Activated CD8-positive, alpha-beta T cell treated with anti-CD3 and anti-CD28 coated beads for 36 hours (primary cell): ENCODE results near the gene CDC42. TPM values are rescaled to one million over a fixed set of nuclear protein-coding genes. Genes with fewer than 3 reads are reported as not detected.

Experiments
- ATAC-seq: fragments of 200-7000 bp; cut with Tn5 transposase; one replicate; pipeline ENCODE4 v1.10.0; 2021; ENCODE audit warnings: mild to moderate bottlenecking, moderate library complexity
- CTCF ChIA-PET: fragments of 350-600 bp; sonication (Branson Sonifier 250); formaldehyde crosslinking; loops from one replicate; lab custom pipeline; 2021; ENCODE audit warnings: antibody characterized with exemption; lab: Charles Lee
- POLR2A ChIA-PET: fragments of 350-600 bp; sonication (Branson Sonifier 250); formaldehyde crosslinking; loops from one replicate; lab custom pipeline; 2021; ENCODE audit warnings: antibody characterized with exemption; lab: Charles Lee
- DNase-seq: peaks from one replicate; pipeline ENCODE4 v3.0.0-alpha.2; 2020
- H3K27ac Mint-ChIP-seq: one replicate; pipeline ENCODE4 v1.8.0; 2021; ENCODE audit warnings: mild to moderate bottlenecking, mixed read lengths
- H3K27me3 Mint-ChIP-seq: one replicate; pipeline ENCODE4 v1.8.0; 2021; ENCODE audit warnings: mixed read lengths
- H3K36me3 Mint-ChIP-seq: one replicate; pipeline ENCODE4 v1.8.0; 2021; ENCODE audit warnings: low read depth, mixed read lengths
- H3K4me1 Mint-ChIP-seq: one replicate; pipeline ENCODE4 v1.8.0; 2021; ENCODE audit warnings: low read depth, mixed read lengths
- H3K4me3 Mint-ChIP-seq: one replicate; pipeline ENCODE4 v1.8.0; 2021; ENCODE audit warnings: mild to moderate bottlenecking, moderate library complexity, mixed read lengths
- H3K9me3 Mint-ChIP-seq: one replicate; pipeline ENCODE4 v1.8.0; 2021; ENCODE audit warnings: mixed read lengths
- CTCF ChIP-seq: fragments of 200-600 bp; IDR thresholded peaks from one replicate; pipeline ENCODE4 v1.8.0; 2022; ENCODE audit warnings: antibody characterized with exemption, mild to moderate bottlenecking
- intact Hi-C: fragments of 100-400 bp; cut with micrococcal nuclease; formaldehyde crosslinking; loops from one replicate; pipeline ENCODE4 v1.10.0; 2022
- total RNA-seq, 2 experiments: library from RNA; stranded (reverse); gene quantifications; one replicate each; pipeline ENCODE4 v1.2.3, GENCODE V29; 2021

The CDC42 gene
- total RNA-seq, 2 experiments from 2014 or later: 292 to 310 TPM

GRCh38 chr1:22064751-22065402 is 12.4 kb downstream of the CDC42 start:
- ChIA-PET POLR2A (interaction anchor here (0.7 to 3.0 kb wide), 5 partner anchors 10 to 35 kb away, joined by 6 to 11 read pairs (median 10); partner anchors contain the start of gene CDC42), CTCF (interaction anchor here (0.6 kb wide), 1 partner anchor 133 kb away, joined by 3 read pairs; no protein-coding TSS in a partner anchor)
- peaks cover 81% of the 10 kb centered on the region for H3K4me1 Mint-ChIP-seq
- peak overlapping the region; percentile 72 for H3K27ac Mint-ChIP-seq
- DNase-seq (no peak), ATAC-seq (no peak)
- no peaks in the 10 kb centered on the region for H3K27me3 Mint-ChIP-seq
- H3K9me3 Mint-ChIP-seq: peaks cover 3% of the 10 kb centered on the region
- peaks cover 67% of the 10 kb centered on the region for H3K36me3 Mint-ChIP-seq
- no peak overlapping the region for H3K4me3 Mint-ChIP-seq
- intact Hi-C loops: no loop called here
- no peak for TF ChIP-seq CTCF

GRCh38 chr1:22071511-22071910 is 19.0 kb downstream of the CDC42 start:
- no peak overlapping the region for H3K4me3 Mint-ChIP-seq
- no peak for TF ChIP-seq CTCF
- H3K36me3 Mint-ChIP-seq: peaks cover 67% of the 10 kb centered on the region
- H3K27me3 Mint-ChIP-seq: no peaks in the 10 kb centered on the region
- H3K4me1 Mint-ChIP-seq: peaks cover 74% of the 10 kb centered on the region
- CTCF ChIA-PET: interaction anchor here (1.2 to 1.3 kb wide), 2 partner anchors 21 to 40 kb away, joined by 4 read pairs; no protein-coding TSS in a partner anchor
- ATAC-seq (no peak), DNase-seq (no peak)
- H3K27ac Mint-ChIP-seq: peak overlapping the region; percentile 70
- POLR2A ChIA-PET: interaction anchor here (0.8 to 2.6 kb wide), 4 partner anchors 11 to 19 kb away, joined by 3 to 15 read pairs (median 6); no protein-coding TSS in a partner anchor
- H3K9me3 Mint-ChIP-seq: peaks cover 3% of the 10 kb centered on the region
- intact Hi-C loops: no loop called here

- TF ChIP-seq CTCF: no peak
- H3K27me3 Mint-ChIP-seq: no peaks in the 10 kb centered on the region
- ATAC-seq (no peak), DNase-seq (no peak)
- peak overlapping the region; percentile 57 for H3K27ac Mint-ChIP-seq
- no peaks in the 10 kb centered on the region for H3K9me3 Mint-ChIP-seq
- no peak overlapping the region for H3K4me3 Mint-ChIP-seq
- H3K36me3 Mint-ChIP-seq: peaks cover 67% of the 10 kb centered on the region
- CTCF ChIA-PET: no interaction called here
- intact Hi-C loops: no loop called here
- POLR2A ChIA-PET: interaction anchor here (0.7 to 1.7 kb wide), 3 partner anchors 9 to 16 kb away, joined by 4 to 8 read pairs (median 4); no protein-coding TSS in a partner anchor
- H3K4me1 Mint-ChIP-seq: peaks cover 78% of the 10 kb centered on the region
Observed at GRCh38 chr1:22074803-22075202, 22.3 kb downstream of the CDC42 start.

GRCh38 chr1:22075718-22076117 is 23.2 kb downstream of the CDC42 start:
- DNase-seq: no peak
- ChIA-PET CTCF (no interaction called here), POLR2A (no interaction called here)
- H3K4me1 Mint-ChIP-seq: peaks cover 82% of the 10 kb centered on the region
- H3K4me3 Mint-ChIP-seq: no peak overlapping the region
- no peaks in the 10 kb centered on the region for H3K27me3 Mint-ChIP-seq
- peak; percentile 45 for ATAC-seq
- no peak for TF ChIP-seq CTCF
- no peaks in the 10 kb centered on the region for H3K9me3 Mint-ChIP-seq
- H3K27ac Mint-ChIP-seq: peak overlapping the region; percentile 86
- intact Hi-C loops: no loop called here
- H3K36me3 Mint-ChIP-seq: peaks cover 64% of the 10 kb centered on the region

- ChIA-PET POLR2A (no interaction called here), CTCF (no interaction called here)
- ATAC-seq (no peak), DNase-seq (no peak)
- peak overlapping the region; percentile 86 for H3K27ac Mint-ChIP-seq
- no peak overlapping the region for H3K4me3 Mint-ChIP-seq
- no peaks in the 10 kb centered on the region for H3K9me3 Mint-ChIP-seq
- peaks cover 64% of the 10 kb centered on the region for H3K36me3 Mint-ChIP-seq
- no peak for TF ChIP-seq CTCF
- intact Hi-C loops: no loop called here
- peaks cover 85% of the 10 kb centered on the region for H3K4me1 Mint-ChIP-seq
- H3K27me3 Mint-ChIP-seq: no peaks in the 10 kb centered on the region
Observed at GRCh38 chr1:22076346-22076745, 23.8 kb downstream of the CDC42 start.
